ENCODE data around the gene PLD1.
"Not testable (repeated sequence)": the region's sequence is repeated elsewhere in the genome, so short reads cannot be mapped to it uniquely, and the experiment has no call there.

- TF ChIP-seq CTCF (IDR thresholded peaks at IDR 0.05; ENCODE audit: low read depth, low read length, missing input control); YY1 (IDR thresholded peaks at IDR 0.05); TAF1 (conservative IDR thresholded peaks at IDR 0.05); SP1 (IDR thresholded peaks at IDR 0.05): not testable (repeated sequence)
Measured at GRCh38 chr3:171814662-171815061, 4.4 kb upstream of the PLD1 start.
